CD14-positive monocyte (primary cell): Measurements from ENCODE around the gene DNAJC11. TPM values are rescaled to one million over a fixed set of nuclear protein-coding genes. Genes with fewer than 3 reads are reported as not detected.

ENCODE experiments used
- DNase-seq, 3 donors: peaks; one replicate each; pipeline ENCODE4 v3.0.0-alpha.2; 2011 to 2022
- H2AFZ ChIP-seq: 2 replicates; pipeline ENCODE4 v1.6.0; 2012; ENCODE audit warnings: mild to moderate bottlenecking, low read depth, low read length, inconsistent platforms; ENCODE audit not compliant: insufficient read depth, poor library complexity, severe bottlenecking
- H3K27ac ChIP-seq, 2 donors: 1 replicate in 1 of 2; 2 replicates in 1 of 2; pipeline ENCODE4 v1.5.1; 2012 to 2013; ENCODE audit warnings: low read length in 2 of 2, control low read depth in 1 of 2, inconsistent platforms in 1 of 2, low read depth in 1 of 2, mild to moderate bottlenecking in 1 of 2
- H3K27me3 ChIP-seq, 2 donors: one replicate each; pipeline versions ENCODE4 v1.6.0 to v1.6.1; 2011 to 2013; ENCODE audit warnings: low read length in 2 of 2; ENCODE audit not compliant: control insufficient read depth in 2 of 2, insufficient read depth in 2 of 2
- H3K36me3 ChIP-seq, 2 donors: replicated peaks in 1 of 2; 1 replicate in 1 of 2; 2 replicates in 1 of 2; pipeline versions ENCODE4 v1.5.1 to v1.6.1; 2012 to 2013; ENCODE audit warnings: low read length in 2 of 2, control low read depth in 1 of 2, inconsistent platforms in 1 of 2, mild to moderate bottlenecking in 1 of 2; ENCODE audit not compliant: insufficient read depth in 2 of 2, control insufficient read depth in 1 of 2
- H3K4me1 ChIP-seq, 2 donors: 1 replicate in 1 of 2; 2 replicates in 1 of 2; pipeline versions ENCODE4 v1.5.1 to v1.6.1; 2012 to 2013; ENCODE audit warnings: low read length in 2 of 2, control low read depth in 1 of 2, inconsistent platforms in 1 of 2, mild to moderate bottlenecking in 1 of 2, moderate library complexity in 1 of 2; ENCODE audit not compliant: insufficient read depth in 2 of 2, control insufficient read depth in 1 of 2
- H3K4me2 ChIP-seq: replicated peaks from 2 replicates; pipeline ENCODE3; 2012; ENCODE audit warnings: low read length, moderate library complexity, mild to moderate bottlenecking; ENCODE audit not compliant: poor library complexity, severe bottlenecking; ENCODE audit errors: extremely low read depth
- H3K4me3 ChIP-seq, 3 experiments: fragments of 200-600 bp in 1 of 3; sonication (generic) in 1 of 3; replicated peaks in 1 of 3; 1 replicate in 2 of 3; 2 replicates in 1 of 3; pipeline ENCODE4 v1.5.1; 2011 to 2013; ENCODE audit warnings: low read length in 3 of 3, mild to moderate bottlenecking in 3 of 3, control low read depth in 2 of 3, low read depth in 2 of 3, inconsistent platforms in 1 of 3, moderate library complexity in 1 of 3
- H3K79me2 ChIP-seq: 2 replicates; pipeline ENCODE4 v1.6.0; 2012; ENCODE audit warnings: mild to moderate bottlenecking, control low read depth, inconsistent platforms, low read length, moderate library complexity; ENCODE audit not compliant: insufficient read depth
- H3K9ac ChIP-seq: 2 replicates; pipeline ENCODE4 v1.6.0; 2017; ENCODE audit warnings: low read length, mild to moderate bottlenecking; ENCODE audit not compliant: insufficient read depth, poor library complexity, severe bottlenecking
- H3K9me3 ChIP-seq, 2 donors: replicated peaks in 1 of 2; 1 replicate in 1 of 2; 2 replicates in 1 of 2; pipeline versions ENCODE4 v1.5.1 to v1.6.1; 2012 to 2013; ENCODE audit warnings: low read length in 2 of 2, control low read depth in 1 of 2; ENCODE audit not compliant: control insufficient read depth in 1 of 2, insufficient read depth in 1 of 2
- H4K20me1 ChIP-seq: 2 replicates; pipeline ENCODE4 v1.6.0; 2012; ENCODE audit warnings: mild to moderate bottlenecking, low read length, control low read depth, moderate library complexity; ENCODE audit not compliant: insufficient read depth
- H3K27ac Mint-ChIP-seq, 7 donors: one replicate each; pipeline ENCODE4 v1.8.0; 2020; ENCODE audit warnings: mild to moderate bottlenecking in 7 of 7, mixed read lengths in 7 of 7, moderate library complexity in 6 of 7, inconsistent platforms in 2 of 7
- H3K27me3 Mint-ChIP-seq, 3 donors: one replicate each; pipeline ENCODE4 v1.8.0; 2021 to 2022; ENCODE audit warnings: low read depth in 3 of 3, mild to moderate bottlenecking in 3 of 3, mixed read lengths in 3 of 3, moderate library complexity in 3 of 3, inconsistent platforms in 1 of 3
- H3K36me3 Mint-ChIP-seq, 2 donors: one replicate each; pipeline ENCODE4 v1.8.0; 2020; ENCODE audit warnings: mixed read lengths in 2 of 2, inconsistent platforms in 1 of 2, mild to moderate bottlenecking in 1 of 2
- H3K4me1 Mint-ChIP-seq: one replicate; pipeline ENCODE4 v1.8.0; 2020; ENCODE audit warnings: mild to moderate bottlenecking, mixed read lengths
- H3K4me3 Mint-ChIP-seq, 2 donors: one replicate each; pipeline ENCODE4 v1.8.0; 2020; ENCODE audit warnings: mild to moderate bottlenecking in 2 of 2, mixed read lengths in 2 of 2, moderate library complexity in 1 of 2
- H3K9me3 Mint-ChIP-seq, 7 donors: one replicate each; pipeline ENCODE4 v1.8.0; 2020 to 2022; ENCODE audit warnings: mixed read lengths in 7 of 7, mild to moderate bottlenecking in 6 of 7, moderate library complexity in 6 of 7, inconsistent platforms in 2 of 7
- CTCF ChIP-seq: fragments of 200-600 bp; IDR thresholded peaks from one replicate; pipeline ENCODE4 v1.8.0; 2022; ENCODE audit warnings: antibody characterized with exemption, mild to moderate bottlenecking
- WGBS: methylation state at CpG from one replicate; pipeline ENCODE4 v1.1.5; 2013; ENCODE audit warnings: missing lambda C conversion rate; ENCODE audit not compliant: insufficient coverage; 5-methylcytosine and 5-hydroxymethylcytosine counted together
- intact Hi-C, 2 donors: fragments of 100-400 bp; cut with micrococcal nuclease; formaldehyde crosslinking; loops; one replicate each; pipeline versions ENCODE4 v1.15.0 to v1.15.1; 2023
- polyA plus RNA-seq, 3 donors: library from polyadenylated mRNA; depleted of rRNA in 1 of 3; unstranded in 2 of 3; stranded (reverse) in 1 of 3; fragments of 300-500 nt in 2 of 3; fragments of >200 nt in 1 of 3; fragmentation: Illumina TruSeq in 2 of 3; gene quantifications; 1 replicate in 2 of 3; 2 replicates in 1 of 3; pipeline ENCODE4 v1.2.3, GENCODE V29; 2012 to 2021

Gene DNAJC11
- polyA plus RNA-seq, 3 donors = 9.7 to 19.9 (median 15.8) TPM

DNA sequence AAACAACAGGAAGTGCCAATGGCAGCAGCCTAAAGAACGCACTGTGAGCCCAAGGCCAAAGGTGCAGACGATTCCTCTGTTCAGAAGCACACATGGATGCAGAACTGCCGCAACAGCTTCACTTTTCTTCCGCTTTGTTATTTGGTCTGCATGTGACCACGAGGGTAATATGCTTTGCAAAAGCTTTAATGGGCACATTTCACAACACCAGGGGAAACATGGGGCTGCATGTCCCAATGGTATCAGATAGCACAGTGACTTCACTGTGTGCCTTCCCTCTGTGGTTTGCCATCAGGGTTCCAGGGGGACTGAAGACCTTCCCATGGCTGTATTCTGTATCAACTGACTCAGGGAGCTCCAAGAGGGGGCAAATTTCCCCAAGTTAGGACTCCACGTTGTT lies 48.6 kb downstream of the DNAJC11 start:
- no peaks in the 10 kb centered on the region for H3K9me3 Mint-ChIP-seq
- Histone ChIP-seq H3K9me3 (no peaks in the 10 kb centered on the region), H3K79me2 (no peaks in the 10 kb centered on the region), H2AFZ (no peak overlapping the region), H3K27ac (no peak overlapping the region), H3K27me3 (no peaks in the 10 kb centered on the region), H4K20me1 (no peaks in the 10 kb centered on the region), H3K4me1 (no peaks in the 10 kb centered on the region), H3K36me3 (peaks cover 34 to 73% of the 10 kb centered on the region in 2 donors), H3K4me2 (no peak overlapping the region), H3K4me3 (no peak overlapping the region), H3K9ac (no peak overlapping the region)
- no peak overlapping the region for H3K4me3 Mint-ChIP-seq
- peaks cover 5% of the 10 kb centered on the region for H3K4me1 Mint-ChIP-seq
- H3K27ac Mint-ChIP-seq = no peak overlapping the region
- 65% methylated on average over 6 of the region's 6 CpGs for WGBS
- intact Hi-C loops = no loop called here
- peaks cover 0 to 4% (median 0%) of the 10 kb centered on the region in 3 donors for H3K27me3 Mint-ChIP-seq
- no peak for DNase-seq
- TF ChIP-seq CTCF = no peak
- peaks cover 43 to 61% of the 10 kb centered on the region in 2 donors for H3K36me3 Mint-ChIP-seq

DNA sequence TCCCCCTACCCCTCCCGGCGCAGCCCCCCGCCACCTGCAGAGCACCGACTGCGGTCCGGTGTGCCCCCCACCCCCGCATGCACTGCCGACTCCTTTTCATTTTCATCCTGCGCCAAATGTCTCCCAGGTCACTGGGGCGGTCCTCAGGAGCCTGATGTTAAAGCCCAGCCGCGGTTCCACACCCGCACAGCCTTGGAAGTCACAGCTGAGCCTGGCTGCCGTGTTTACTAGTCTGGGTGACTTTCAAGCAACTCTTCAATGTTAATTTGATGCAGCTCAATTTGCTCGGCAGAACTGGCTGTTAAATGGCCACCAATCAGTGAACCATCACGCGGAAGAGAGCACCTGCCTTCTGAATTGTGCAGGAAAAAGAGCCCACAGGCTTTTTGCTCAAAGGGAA lies 49.7 kb downstream of the DNAJC11 start:
- Histone ChIP-seq H2AFZ (no peak overlapping the region), H3K27me3 (no peaks in the 10 kb centered on the region), H3K4me1 (no peaks in the 10 kb centered on the region), H3K4me2 (no peak overlapping the region), H3K36me3 (peaks cover 34 to 62% of the 10 kb centered on the region in 2 donors), H3K27ac (no peak overlapping the region), H3K79me2 (no peaks in the 10 kb centered on the region), H3K4me3 (no peak overlapping the region), H3K9ac (no peak overlapping the region), H4K20me1 (no peaks in the 10 kb centered on the region), H3K9me3 (no peaks in the 10 kb centered on the region)
- no peak for DNase-seq
- H3K27me3 Mint-ChIP-seq = peaks cover 0 to 4% (median 0%) of the 10 kb centered on the region in 3 donors
- intact Hi-C loops = no loop called here
- no peak overlapping the region for H3K4me3 Mint-ChIP-seq
- TF ChIP-seq CTCF = no peak
- no peak overlapping the region for H3K27ac Mint-ChIP-seq
- no peaks in the 10 kb centered on the region for H3K9me3 Mint-ChIP-seq
- 97% methylated on average over 17 of the region's 17 CpGs for WGBS
- peaks cover 5% of the 10 kb centered on the region for H3K4me1 Mint-ChIP-seq
- peaks cover 38 to 60% of the 10 kb centered on the region in 2 donors for H3K36me3 Mint-ChIP-seq
